Renal cortical epithelial cell (primary cell): Measurements from ENCODE around the gene DLAT. TPM values are rescaled to one million over a fixed set of nuclear protein-coding genes. Genes with fewer than 3 reads are reported as not detected.
"Not testable (repeated sequence)": the region's sequence is repeated elsewhere in the genome, so short reads cannot be mapped to it uniquely, and the experiment has no call there.

Source experiments
- DNase-seq: peaks from one replicate; pipeline ENCODE4 v3.0.0-alpha.2; 2011; ENCODE audit warnings: low read depth
- total RNA-seq: library from RNA; depleted of rRNA; stranded (reverse); fragments of >200 nt; gene quantifications from 2 replicates; pipeline ENCODE4 v1.2.3, GENCODE V29; 2014

Gene DLAT
- total RNA-seq, 1 donor from 2014 or later: 41.0 TPM

- no peak for DNase-seq
These were observed 24.6 kb downstream of the DLAT start for GRCh38 chr11:112049777-112050176.

- no peak for DNase-seq
These were observed 25.5 kb downstream of the DLAT start for GRCh38 chr11:112050721-112051120.

GRCh38 chr11:112051768-112052167, 26.6 kb downstream of the DLAT start:
- DNase-seq: no peak

- peak; percentile 76 for DNase-seq
These were observed 32.0 kb downstream of the DLAT start for GRCh38 chr11:112057170-112057569.

- DNase-seq: peak; percentile 70
These were observed 32.9 kb downstream of the DLAT start for GRCh38 chr11:112058103-112058502.

GRCh38 chr11:112062923-112063322, 37.7 kb downstream of the DLAT start:
- no peak for DNase-seq

GRCh38 chr11:112073941-112074811, 49.0 kb downstream of the DLAT start, which contains the start of the genes NKAPD1 and PIH1D2:
TSS of gene NKAPD1 (plus strand) at chr11:112074299. CDS start at chr11:112075575, 1,276 bp downstream.
TSS of gene PIH1D2 (minus strand) at chr11:112074017. CDS start at chr11:112073174, 843 bp downstream.
- peak; percentile 85 for DNase-seq

- peak; percentile 65 for DNase-seq
These were observed 57.5 kb downstream of the DLAT start for GRCh38 chr11:112082729-112083128.

- DNase-seq: peak; percentile 16
These were observed 60.7 kb downstream of the DLAT start for GRCh38 chr11:112085822-112086421.

- DNase-seq: peak; percentile 95
These were observed 61.4 kb downstream of the DLAT start, which contains the start of the genes SDHD and TIMM8B for GRCh38 chr11:112086422-112087191. TSS of gene SDHD (plus strand) at chr11:112086873. CDS start at chr11:112086908, 35 bp downstream. TSS of gene TIMM8B (minus strand) at chr11:112086756. CDS start at chr11:112086723, 33 bp downstream.

- DNase-seq: no peak
These were observed 62.0 kb downstream of the DLAT start for GRCh38 chr11:112087212-112087611.

GRCh38 chr11:112095302-112095701, 70.1 kb downstream of the DLAT start:
- DNase-seq: not testable (repeated sequence)

GRCh38 chr11:112096194-112096593, 71.0 kb downstream of the DLAT start:
- DNase-seq: no peak

GRCh38 chr11:112097734-112098528, 72.7 kb downstream of the DLAT start:
- DNase-seq: no peak

GRCh38 chr11:112100462-112100861, 75.3 kb downstream of the DLAT start:
- no peak for DNase-seq

GRCh38 chr11:112103446-112103845, 78.2 kb downstream of the DLAT start:
- DNase-seq: no peak

- peak; percentile 81 for DNase-seq
These were observed 80.9 kb downstream of the DLAT start for GRCh38 chr11:112106070-112106469.
